SK-N-SH treated with all-trans-retinoic acid at 6 μM for 48 hours (cell line): Measurements from ENCODE around the gene ARHGAP24.

ENCODE experiments used
- ATAC-seq: fragments of 200-7000 bp; cut with Tn5 transposase; 3 replicates; pipeline ENCODE4 v1.9.1; 2020; ENCODE audit warnings: mild to moderate bottlenecking, moderate library complexity
- ARNTL ChIP-seq: fragments of 450-650 bp; formaldehyde crosslinking; IDR thresholded peaks from 2 replicates; pipeline ENCODE4 v1.5.0; 2020; ENCODE audit warnings: low read depth, mild to moderate bottlenecking, moderate library complexity, borderline replicate concordance
- BACH2 ChIP-seq: fragments of 250-450 bp; sonication (Bioruptor Pico); IDR thresholded peaks from 2 replicates; pipeline ENCODE4 v1.9.0; 2021; ENCODE audit warnings: mild to moderate bottlenecking, borderline replicate concordance
- GLIS3 ChIP-seq: fragments of 250-450 bp; sonication (Bioruptor Pico); IDR thresholded peaks from 2 replicates; pipeline ENCODE4 v1.5.0; 2020; ENCODE audit warnings: mild to moderate bottlenecking, moderate library complexity
- ISL1 ChIP-seq: fragments of 250-450 bp; sonication (Bioruptor Pico); IDR thresholded peaks from 2 replicates; pipeline ENCODE4 v2.1.2; 2022; ENCODE audit warnings: mild to moderate bottlenecking, moderate library complexity
- OSR1 ChIP-seq: fragments of 250-450 bp; sonication (Bioruptor Pico); IDR thresholded peaks from 2 replicates; pipeline ENCODE4 v1.8.0; 2022; ENCODE audit warnings: moderate library complexity, mild to moderate bottlenecking, inconsistent platforms
- RARB ChIP-seq: fragments of 250-450 bp; sonication (Bioruptor Pico); IDR thresholded peaks from 2 replicates; pipeline ENCODE4 v1.8.0; 2021; ENCODE audit warnings: mild to moderate bottlenecking, moderate library complexity
- TCF4 ChIP-seq: fragments of 250-450 bp; sonication (Bioruptor Pico); IDR thresholded peaks from 2 replicates; pipeline ENCODE4 v1.8.0; 2021; ENCODE audit warnings: mild to moderate bottlenecking, moderate library complexity, borderline replicate concordance
- ZFP3 ChIP-seq: fragments of 250-450 bp; sonication (Bioruptor Pico); IDR thresholded peaks from 2 replicates; pipeline ENCODE4 v1.5.0; 2020; ENCODE audit warnings: mild to moderate bottlenecking, moderate library complexity
- ZFP30 ChIP-seq: fragments of 450-650 bp; formaldehyde crosslinking; IDR thresholded peaks from 2 replicates; pipeline ENCODE4 v1.5.0; 2022; ENCODE audit warnings: mild to moderate bottlenecking, moderate library complexity
- ZNF70 ChIP-seq: fragments of 450-650 bp; formaldehyde crosslinking; IDR thresholded peaks from 2 replicates; pipeline ENCODE4 v1.5.0; 2020; ENCODE audit warnings: mild to moderate bottlenecking, moderate library complexity
- ZNF8 ChIP-seq: fragments of 450-650 bp; formaldehyde crosslinking; IDR thresholded peaks from 2 replicates; pipeline ENCODE4 v1.5.0; 2020; ENCODE audit warnings: mild to moderate bottlenecking, moderate library complexity
- TF ChIP-seq, protein P1 (sequence below): fragments of 250-450 bp; sonication (Bioruptor Pico); IDR thresholded peaks from 2 replicates; pipeline ENCODE4 v1.5.1; 2021; ENCODE audit warnings: mild to moderate bottlenecking, moderate library complexity
- TF ChIP-seq, protein P2 (sequence below): fragments of 250-450 bp; sonication (Bioruptor Pico); IDR thresholded peaks from 2 replicates; pipeline ENCODE4 v1.5.1; 2020; ENCODE audit warnings: low read depth, mild to moderate bottlenecking, moderate library complexity
- TF ChIP-seq, protein P3 (sequence below): fragments of 250-450 bp; sonication (Bioruptor Pico); IDR thresholded peaks from 2 replicates; pipeline ENCODE4 v1.5.0; 2020; ENCODE audit warnings: mild to moderate bottlenecking, moderate library complexity
- TF ChIP-seq, protein P4 (sequence below): fragments of 250-450 bp; sonication (Bioruptor Pico); IDR thresholded peaks from 2 replicates; pipeline ENCODE4 v1.8.0; 2020; ENCODE audit warnings: mild to moderate bottlenecking, moderate library complexity, borderline replicate concordance

Gene ARHGAP24

DNA sequence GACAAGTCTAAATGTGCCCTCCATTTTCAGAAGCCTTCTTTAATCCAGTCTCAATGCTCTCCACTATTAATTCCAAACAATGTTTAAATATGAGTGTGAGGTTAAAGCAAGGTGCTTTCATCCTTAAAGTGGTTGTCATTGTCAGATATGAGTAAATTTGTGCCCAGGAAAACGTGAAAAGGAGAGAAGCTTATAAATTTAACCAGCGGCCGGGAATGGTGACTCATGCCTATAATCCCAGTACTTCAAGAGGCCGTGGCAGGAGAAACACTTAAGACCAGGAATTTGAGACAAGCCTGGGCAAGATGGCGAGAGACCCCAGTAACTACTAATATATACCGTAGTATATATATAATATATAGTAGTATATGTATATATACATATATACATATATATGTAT is 270.0 kb downstream of the ARHGAP24 start (continued):
- no peak for TF ChIP-seq OSR1 (CRISPR knock-in tag)
- TF ChIP-seq, protein P1, sequence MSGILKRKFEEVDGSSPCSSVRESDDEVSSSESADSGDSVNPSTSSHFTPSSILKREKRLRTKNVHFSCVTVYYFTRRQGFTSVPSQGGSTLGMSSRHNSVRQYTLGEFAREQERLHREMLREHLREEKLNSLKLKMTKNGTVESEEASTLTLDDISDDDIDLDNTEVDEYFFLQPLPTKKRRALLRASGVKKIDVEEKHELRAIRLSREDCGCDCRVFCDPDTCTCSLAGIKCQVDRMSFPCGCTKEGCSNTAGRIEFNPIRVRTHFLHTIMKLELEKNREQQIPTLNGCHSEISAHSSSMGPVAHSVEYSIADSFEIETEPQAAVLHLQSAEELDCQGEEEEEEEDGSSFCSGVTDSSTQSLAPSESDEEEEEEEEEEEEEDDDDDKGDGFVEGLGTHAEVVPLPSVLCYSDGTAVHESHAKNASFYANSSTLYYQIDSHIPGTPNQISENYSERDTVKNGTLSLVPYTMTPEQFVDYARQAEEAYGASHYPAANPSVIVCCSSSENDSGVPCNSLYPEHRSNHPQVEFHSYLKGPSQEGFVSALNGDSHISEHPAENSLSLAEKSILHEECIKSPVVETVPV (CRISPR knock-in tag), result no peak
- TF ChIP-seq ZFP3 (CRISPR knock-in tag), result no peak
- no peak for TF ChIP-seq ARNTL
- TF ChIP-seq ZNF8 (CRISPR knock-in tag), result no peak
- TF ChIP-seq TCF4, result no peak
- TF ChIP-seq ZNF70 (CRISPR knock-in tag), result no peak

DNA sequence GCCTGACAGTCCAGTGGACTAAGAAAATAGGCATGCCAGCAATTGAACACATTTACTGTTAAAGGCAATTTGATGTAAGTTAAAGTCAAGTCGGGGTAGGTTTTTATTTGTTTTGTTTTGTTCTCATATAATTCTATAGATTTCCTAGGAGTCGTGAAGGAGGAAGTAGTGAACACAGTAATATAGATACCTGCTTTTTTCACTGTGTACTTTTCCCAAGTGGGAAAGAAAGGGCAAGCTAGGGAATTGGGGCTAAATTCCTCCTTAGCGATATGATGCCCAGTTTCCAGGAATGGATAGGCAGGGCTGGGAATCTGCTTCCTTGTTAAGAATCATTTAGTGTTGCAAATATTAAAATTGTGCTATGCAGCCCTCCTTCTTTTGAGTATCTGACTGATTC is 271.0 kb downstream of the ARHGAP24 start:
- ATAC-seq, result no peak
- TF ChIP-seq, protein P1 (CRISPR knock-in tag), result no peak
- TF ChIP-seq, protein P2, sequence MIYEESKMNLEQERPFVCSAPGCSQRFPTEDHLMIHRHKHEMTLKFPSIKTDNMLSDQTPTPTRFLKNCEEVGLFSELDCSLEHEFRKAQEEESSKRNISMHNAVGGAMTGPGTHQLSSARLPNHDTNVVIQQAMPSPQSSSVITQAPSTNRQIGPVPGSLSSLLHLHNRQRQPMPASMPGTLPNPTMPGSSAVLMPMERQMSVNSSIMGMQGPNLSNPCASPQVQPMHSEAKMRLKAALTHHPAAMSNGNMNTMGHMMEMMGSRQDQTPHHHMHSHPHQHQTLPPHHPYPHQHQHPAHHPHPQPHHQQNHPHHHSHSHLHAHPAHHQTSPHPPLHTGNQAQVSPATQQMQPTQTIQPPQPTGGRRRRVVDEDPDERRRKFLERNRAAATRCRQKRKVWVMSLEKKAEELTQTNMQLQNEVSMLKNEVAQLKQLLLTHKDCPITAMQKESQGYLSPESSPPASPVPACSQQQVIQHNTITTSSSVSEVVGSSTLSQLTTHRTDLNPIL, result no peak
- TF ChIP-seq, protein P3, sequence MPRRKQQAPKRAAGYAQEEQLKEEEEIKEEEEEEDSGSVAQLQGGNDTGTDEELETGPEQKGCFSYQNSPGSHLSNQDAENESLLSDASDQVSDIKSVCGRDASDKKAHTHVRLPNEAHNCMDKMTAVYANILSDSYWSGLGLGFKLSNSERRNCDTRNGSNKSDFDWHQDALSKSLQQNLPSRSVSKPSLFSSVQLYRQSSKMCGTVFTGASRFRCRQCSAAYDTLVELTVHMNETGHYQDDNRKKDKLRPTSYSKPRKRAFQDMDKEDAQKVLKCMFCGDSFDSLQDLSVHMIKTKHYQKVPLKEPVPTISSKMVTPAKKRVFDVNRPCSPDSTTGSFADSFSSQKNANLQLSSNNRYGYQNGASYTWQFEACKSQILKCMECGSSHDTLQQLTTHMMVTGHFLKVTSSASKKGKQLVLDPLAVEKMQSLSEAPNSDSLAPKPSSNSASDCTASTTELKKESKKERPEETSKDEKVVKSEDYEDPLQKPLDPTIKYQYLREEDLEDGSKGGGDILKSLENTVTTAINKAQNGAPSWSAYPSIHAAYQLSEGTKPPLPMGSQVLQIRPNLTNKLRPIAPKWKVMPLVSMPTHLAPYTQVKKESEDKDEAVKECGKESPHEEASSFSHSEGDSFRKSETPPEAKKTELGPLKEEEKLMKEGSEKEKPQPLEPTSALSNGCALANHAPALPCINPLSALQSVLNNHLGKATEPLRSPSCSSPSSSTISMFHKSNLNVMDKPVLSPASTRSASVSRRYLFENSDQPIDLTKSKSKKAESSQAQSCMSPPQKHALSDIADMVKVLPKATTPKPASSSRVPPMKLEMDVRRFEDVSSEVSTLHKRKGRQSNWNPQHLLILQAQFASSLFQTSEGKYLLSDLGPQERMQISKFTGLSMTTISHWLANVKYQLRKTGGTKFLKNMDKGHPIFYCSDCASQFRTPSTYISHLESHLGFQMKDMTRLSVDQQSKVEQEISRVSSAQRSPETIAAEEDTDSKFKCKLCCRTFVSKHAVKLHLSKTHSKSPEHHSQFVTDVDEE (CRISPR knock-in tag), result no peak
- TF ChIP-seq ARNTL, result no peak

DNA sequence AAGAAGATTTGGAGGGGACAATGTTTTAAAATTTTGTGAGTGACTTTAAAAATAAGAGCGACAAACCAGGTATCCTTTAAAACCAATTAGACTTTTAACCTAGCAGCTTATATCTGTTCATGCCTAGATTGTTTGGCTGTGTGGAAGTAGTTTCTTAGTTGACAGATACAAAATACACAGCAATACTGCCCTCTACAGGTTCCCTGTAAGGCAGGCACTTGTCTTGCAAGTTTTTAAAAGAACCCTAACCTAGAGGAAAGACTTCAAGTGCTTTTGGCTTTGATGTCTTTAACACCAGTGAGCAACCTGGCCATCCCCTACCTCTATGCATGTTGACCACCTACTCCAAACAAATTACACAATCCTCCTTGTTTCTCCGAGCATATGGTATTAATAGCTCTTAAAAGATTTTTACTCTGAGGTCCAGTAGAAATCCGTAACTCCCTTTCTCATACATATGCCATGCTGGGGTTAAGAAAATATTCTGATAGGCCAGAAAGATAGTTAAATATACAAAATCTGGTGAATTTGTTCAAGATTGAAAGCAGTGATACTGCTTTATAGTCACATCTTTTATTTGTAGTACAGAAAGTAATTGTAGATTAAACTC is 273.0 kb downstream of the ARHGAP24 start:
- ATAC-seq, result peak; percentile 96
- no peak for TF ChIP-seq ISL1 (CRISPR knock-in tag)
- TF ChIP-seq BACH2 (CRISPR knock-in tag), result no peak
- no peak for TF ChIP-seq ZNF70 (CRISPR knock-in tag)
- no peak for TF ChIP-seq GLIS3 (CRISPR knock-in tag)
- no peak for TF ChIP-seq RARB
- TF ChIP-seq ZFP3 (CRISPR knock-in tag), result no peak
- TF ChIP-seq, protein P3 (CRISPR knock-in tag), result no peak
- TF ChIP-seq, protein P4, sequence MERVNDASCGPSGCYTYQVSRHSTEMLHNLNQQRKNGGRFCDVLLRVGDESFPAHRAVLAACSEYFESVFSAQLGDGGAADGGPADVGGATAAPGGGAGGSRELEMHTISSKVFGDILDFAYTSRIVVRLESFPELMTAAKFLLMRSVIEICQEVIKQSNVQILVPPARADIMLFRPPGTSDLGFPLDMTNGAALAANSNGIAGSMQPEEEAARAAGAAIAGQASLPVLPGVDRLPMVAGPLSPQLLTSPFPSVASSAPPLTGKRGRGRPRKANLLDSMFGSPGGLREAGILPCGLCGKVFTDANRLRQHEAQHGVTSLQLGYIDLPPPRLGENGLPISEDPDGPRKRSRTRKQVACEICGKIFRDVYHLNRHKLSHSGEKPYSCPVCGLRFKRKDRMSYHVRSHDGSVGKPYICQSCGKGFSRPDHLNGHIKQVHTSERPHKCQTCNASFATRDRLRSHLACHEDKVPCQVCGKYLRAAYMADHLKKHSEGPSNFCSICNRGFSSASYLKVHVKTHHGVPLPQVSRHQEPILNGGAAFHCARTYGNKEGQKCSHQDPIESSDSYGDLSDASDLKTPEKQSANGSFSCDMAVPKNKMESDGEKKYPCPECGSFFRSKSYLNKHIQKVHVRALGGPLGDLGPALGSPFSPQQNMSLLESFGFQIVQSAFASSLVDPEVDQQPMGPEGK (CRISPR knock-in tag), result no peak
- TF ChIP-seq ZFP30 (CRISPR knock-in tag), result no peak
- no peak for TF ChIP-seq TCF4
- TF ChIP-seq, protein P2, result no peak
